ENCODE results near the gene PKP1.
"Not testable (repeated sequence)": the region's sequence is repeated elsewhere in the genome, so short reads cannot be mapped to it uniquely, and the experiment has no call there.

Gene PKP1, protein sequence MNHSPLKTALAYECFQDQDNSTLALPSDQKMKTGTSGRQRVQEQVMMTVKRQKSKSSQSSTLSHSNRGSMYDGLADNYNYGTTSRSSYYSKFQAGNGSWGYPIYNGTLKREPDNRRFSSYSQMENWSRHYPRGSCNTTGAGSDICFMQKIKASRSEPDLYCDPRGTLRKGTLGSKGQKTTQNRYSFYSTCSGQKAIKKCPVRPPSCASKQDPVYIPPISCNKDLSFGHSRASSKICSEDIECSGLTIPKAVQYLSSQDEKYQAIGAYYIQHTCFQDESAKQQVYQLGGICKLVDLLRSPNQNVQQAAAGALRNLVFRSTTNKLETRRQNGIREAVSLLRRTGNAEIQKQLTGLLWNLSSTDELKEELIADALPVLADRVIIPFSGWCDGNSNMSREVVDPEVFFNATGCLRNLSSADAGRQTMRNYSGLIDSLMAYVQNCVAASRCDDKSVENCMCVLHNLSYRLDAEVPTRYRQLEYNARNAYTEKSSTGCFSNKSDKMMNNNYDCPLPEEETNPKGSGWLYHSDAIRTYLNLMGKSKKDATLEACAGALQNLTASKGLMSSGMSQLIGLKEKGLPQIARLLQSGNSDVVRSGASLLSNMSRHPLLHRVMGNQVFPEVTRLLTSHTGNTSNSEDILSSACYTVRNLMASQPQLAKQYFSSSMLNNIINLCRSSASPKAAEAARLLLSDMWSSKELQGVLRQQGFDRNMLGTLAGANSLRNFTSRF

DNA sequence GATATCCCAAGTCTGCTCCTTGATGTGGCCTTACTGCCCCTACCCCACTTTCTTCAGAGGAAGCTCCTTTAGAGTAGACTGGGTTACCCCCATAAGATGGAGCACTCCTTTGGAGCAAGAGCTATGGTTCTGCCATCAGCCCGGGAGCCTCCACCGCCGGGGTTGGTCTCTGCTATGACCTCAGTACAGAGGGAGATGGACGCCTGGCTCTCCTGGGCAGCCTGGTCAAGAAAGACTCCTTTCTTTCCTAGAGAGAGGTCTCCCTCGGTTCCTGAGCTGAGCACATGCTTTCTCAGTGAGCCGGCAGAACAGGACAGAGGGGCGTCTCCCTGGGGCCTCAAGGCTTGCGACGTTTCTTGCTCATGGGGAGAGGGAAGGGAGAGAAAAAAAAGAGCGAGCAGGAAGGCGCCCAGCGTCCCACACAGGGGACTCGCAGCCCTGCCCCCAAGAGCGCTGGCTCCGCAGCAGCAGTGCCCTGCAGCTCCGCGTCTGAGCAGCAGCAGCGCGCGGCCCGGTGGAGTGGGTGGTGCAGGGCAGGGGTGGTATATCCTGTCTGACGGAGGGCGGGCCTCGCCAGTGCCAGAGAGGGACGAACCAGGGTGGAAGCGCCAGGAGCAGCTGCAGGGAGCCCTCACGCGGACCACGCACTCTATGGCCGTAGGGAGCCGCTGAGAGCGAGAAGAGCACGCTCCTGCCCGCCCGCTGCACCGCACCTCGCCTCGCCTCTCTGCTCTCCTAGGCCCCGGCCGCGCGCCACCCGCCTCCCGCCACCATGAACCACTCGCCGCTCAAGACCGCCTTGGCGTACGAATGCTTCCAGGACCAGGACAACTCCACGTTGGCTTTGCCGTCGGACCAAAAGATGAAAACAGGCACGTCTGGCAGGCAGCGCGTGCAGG is at the start of gene PKP1:
Gene PKP1, plus strand, starts transcription at position 576 of the 899 bp plus-strand sequence. Its CDS starts 197 bp downstream, at position 773.
- DNase-seq: peak in 1 of 3 donors; percentile 39

DNA sequence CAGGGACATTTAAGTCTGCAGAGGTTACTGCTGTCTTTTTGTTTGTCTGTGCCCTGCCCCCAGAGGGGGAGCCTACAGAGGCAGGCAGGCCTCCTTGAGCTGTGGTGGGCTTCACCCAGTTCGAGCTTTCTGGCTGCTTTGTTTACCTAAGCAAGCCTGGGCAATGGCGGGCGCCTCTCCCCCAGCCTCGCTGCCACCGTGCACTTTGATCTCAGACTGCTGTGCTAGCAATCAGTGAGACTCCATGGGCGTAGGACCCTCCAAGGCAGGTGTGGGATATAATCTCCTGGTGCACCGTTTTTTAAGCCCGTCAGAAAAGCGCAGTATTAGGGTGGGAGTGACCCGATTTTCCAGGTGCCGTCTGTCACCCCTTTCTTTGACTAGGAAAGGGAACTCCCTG is 43.7 kb upstream of the PKP1 start:
- not testable (repeated sequence) for DNase-seq

DNA sequence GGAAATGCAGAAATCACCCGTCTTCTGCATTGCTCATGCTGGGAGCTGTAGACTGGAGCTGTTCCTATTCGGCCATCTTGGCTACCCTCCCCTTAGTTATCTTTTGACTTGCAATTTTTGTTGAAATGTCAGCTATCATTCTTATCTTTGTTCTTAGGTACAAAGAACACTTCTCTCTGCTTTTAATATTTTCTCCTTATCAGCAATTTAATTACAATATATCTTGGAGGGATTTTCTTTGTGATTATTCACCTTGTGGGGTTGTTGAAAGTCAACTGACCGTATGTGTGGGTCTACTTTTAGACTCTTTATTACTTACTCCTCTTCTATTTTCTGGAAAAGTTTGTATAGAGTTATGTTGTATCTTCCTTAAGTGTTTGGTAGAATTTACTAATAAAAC is 43.1 kb upstream of the PKP1 start:
- no peak for DNase-seq

DNA sequence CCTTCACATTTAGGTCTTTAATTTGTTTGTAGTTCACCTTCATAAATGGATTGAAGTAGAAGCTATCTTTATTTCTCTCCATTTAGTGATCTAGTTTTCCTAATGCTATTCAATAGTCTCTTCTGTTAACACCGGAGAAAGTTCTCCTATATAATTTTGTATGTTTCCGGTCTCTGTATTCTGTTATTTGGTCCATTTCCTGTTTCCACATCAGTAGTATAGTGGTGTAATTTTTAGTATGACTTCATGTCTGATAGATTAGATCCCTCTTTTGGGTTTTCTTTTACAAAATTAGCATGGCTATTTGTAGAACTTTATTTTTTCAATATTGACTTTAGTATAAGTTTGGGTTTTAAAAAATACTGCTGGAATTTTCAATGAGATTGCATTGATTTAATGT is 41.6 kb upstream of the PKP1 start:
- peak in 1 of 3 donors; percentile 44 for DNase-seq

DNA sequence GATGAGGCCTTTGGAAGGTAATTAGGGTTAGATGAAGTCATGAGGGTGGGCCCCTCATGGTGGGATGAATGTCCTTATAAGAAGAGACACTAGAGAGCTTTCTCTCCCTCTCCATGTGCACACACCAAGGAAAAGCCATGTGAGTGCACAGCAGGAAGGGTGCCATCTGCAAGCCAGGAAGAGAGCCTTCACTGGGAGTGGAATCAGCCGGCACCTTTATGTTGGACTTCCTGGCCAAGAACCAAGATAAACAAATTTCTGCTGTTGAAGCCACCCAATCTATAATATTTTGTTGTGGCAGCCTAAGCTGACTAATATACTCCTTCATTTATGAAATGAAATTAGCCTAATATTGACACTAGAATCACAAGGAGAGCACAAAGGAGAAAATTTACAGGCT is 38.2 kb upstream of the PKP1 start:
- DNase-seq: no peak

DNA sequence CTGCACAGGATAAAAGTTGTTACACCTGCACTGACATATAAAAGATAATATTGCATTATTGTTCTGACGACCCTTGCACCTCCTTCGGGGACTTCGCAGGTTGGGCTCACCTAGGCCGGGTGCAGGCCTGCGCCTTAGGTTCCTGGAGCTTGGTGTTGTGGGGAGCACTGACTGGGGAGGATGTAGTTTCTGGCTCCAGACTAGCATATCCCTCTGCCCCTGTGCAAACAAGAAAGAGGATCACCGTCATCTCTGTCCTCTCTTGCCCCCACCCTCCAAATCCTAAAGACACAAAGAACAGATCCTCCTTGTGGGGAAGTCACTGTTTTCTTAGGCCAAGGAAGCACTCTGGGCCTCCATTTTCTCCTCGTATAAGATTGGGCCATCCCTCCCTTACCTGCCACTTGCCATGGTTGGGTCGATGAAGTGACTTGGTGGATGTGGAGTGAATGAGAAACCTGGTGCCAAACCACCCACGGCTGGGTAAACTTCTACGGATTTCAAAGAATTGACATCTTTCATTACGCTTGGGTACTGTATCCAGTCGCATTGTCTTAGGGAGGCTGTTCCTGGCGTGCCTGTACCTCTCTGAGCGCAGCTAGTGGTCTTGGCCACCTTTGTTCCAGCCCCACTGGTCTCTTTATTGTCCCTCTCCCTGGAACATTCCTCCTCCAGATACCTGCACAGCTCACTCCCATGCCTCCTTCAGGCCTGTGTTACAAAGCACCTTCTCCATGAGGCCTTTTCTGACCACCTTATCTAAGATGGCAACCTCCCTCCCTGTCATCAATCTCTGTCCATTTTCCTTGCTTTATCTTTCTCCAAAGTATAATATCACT is 34.4 kb upstream of the PKP1 start:
- DNase-seq: no peak

DNA sequence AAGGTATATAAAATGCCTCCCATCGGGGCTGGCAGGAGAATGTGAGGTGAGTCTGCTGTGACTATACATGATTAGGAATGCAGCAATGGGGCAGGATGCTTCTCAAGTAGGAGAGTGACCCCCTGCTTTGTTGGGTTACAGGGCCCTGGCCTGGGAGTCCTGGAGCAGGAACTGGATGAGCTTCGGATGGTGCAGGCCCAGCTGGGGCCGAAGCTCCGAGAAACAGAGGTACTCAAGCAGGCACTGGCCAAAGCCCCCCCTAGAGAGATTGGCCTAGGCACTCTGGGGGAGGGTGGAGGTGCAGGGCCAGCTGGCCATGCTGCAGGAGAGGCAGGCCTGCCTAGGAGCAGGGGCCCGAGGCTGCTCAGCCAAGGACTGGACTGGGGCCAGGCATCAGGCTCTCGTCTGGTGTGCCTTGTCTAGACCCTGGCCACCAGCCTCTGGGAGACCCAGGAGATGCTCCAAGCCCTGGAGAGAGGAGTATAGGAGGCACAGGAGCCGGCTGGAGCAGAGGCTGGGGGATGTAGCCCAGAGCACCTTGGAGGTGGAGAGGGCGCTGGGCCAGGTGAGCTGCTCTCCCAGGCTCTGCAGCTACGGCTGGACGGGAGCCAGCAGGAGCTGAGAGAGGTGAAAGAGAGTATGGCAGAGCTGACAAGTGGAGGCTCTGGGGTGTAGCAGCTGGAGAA is 32.8 kb upstream of the PKP1 start:
- no peak for DNase-seq

DNA sequence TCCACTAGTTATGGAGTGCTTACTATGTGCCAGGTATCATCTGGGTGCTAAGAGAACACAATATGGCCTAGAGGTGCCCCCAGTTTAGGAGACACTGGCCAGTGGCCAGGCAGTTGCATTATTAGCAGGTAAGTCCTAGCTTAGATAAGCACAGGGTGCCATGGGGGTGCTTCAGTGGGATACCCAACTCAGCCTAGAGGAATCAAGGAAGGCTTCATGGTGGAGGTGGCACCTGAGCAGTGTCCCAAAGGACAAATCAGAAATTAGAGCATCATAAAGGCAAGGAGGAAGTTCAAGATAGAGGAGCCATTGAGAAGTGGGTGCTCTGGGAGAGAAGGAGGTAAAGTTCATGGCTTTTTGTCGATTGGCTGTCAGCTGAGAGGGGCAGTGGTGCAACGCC is 31.9 kb upstream of the PKP1 start:
- DNase-seq: no peak

DNA sequence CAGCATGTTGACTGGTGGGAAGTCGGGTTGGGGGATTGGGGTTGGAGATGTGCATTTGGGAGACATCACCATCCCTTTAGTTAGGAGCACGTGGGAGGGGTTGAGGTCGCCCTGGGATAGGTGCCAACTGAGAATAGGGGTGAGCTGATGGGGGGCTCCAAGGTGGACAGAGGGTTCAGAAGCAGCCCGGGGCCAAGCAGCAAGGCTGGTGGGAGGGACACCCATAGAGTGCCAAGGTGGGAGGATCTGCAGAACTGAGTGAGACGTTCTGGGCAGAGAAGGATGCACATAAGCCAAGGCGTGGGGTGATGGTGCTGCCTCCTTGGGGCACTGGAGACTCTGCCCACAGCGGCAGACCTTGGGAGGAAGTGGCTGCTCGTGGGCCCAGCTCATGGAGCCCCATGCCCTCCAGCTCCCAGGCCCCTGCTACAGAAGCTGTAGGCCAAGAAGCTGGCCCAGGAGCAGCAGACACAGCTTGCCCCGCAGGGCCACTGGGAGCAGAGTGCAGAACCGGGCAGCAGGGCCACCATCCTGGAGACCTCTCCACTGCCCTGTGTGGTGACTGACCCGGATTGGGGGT is 31.4 kb upstream of the PKP1 start:
- no peak for DNase-seq

DNA sequence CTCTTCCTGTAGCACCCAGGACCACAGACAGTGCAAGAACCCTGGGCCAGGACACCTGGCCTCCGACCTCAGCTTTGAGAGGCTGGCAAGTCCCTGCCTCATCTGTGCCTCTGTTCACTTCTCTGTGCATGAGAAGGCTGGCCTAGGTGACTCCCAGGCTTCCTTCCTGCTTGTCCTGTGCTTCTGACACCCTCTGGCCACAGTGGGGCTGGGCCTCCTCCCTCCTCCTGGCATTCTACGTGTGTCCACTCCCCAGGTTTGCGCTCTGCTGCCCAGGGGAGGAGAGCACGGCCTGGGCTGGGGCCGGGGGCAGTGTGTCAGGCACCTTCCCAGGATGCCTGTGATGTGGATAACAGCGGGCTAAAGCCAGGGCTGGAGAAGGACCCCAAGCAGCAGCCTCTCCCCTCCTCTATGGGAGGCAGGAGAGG is 30.3 kb upstream of the PKP1 start:
- DNase-seq: no peak

DNA sequence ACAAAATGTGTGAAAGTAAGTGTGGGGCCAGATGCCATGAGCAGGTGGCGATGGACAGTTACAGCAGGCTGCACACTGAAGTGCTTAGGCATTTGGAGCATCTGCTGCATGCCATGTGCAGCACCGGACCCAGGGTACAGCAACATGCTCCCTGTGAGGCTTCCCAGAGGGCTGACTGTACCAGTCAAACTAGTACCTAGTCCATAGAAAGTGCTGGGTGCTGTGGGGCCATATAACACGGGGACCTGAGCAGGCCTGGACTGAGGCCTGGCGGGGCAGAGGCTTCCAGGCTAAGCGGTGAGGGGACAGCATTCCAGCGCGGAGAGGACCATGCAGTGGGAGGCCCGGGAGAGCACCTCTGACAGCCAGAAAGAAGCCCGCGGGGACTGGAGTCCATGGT is 29.9 kb upstream of the PKP1 start:
- no peak for DNase-seq

DNA sequence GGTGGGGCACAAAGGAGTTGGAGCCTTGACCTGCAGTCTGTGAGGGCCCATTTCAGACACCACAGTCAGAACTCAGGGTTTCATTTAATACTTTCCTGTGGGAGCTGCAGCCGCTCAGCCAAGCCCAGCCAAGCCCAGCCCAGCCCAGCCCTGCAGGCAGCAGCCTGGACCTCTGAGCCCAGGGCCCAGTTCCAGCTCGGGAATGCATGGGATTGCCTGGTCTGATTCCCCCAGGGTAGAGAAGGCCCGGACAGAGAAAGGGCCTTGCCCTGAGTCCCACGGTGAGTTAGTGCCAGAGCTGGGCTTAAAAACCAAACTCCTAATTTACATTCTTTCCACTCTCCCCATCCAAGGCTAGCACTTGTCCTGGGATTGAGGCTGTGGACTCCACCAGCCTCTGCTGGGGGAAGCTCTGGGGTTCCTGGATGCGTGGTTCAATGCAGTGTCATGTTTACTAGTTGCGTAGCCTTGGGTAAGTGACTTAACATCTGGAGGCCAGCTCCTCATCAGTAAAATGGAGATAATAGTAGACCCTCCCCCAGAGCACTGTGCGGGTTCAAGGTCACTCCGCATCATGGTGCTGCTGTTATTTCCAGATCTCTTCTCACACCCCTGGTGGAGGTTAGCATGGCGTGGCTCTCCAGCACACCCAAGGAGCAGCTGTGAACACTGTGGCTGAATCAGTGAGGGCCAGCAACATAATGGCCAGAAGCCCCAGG is 29.2 kb upstream of the PKP1 start:
- DNase-seq: no peak

DNA sequence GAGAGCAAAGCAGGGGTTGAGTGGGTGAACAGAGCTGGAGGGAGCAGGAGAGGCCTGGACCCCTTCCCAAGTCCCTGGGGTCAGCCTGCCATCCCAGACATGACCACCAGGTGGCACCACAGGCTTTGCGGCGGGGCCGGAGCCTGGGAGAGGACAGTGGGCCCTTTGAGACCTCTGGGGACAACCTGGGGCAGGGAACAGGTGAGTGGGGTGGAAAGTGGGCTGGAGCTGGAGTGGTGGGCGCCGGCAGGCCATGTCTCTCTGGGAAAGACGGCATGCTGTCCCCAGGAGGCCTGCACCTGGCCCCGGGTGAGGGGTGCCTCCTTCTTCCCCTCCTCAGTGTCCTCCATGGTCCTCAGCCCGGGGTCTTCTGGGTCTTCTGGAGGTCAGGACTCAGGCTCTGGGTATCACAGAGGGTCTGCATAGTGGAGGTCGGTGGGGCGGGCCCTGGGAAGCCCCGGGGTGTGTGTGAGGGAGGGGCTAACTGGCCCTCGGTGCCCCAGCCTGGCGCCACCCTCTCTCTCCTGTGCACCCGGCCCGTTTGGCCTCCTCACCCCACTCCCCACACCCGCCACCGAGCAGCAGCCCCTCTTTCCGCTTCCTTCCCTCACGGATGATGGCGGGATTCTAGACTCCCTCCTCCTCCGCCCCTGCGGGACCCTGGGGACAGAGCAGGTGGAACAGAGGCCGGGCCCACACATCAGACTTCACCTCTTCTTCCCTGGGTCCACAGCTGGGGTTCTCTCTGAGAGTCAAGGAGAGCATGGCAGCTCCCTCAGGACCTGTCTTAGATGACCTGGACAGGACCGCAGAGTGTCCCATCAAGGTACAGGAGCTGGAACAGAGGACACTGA is 28.5 kb upstream of the PKP1 start:
- DNase-seq: peak; percentile 57 to 72 (median 68)

DNA sequence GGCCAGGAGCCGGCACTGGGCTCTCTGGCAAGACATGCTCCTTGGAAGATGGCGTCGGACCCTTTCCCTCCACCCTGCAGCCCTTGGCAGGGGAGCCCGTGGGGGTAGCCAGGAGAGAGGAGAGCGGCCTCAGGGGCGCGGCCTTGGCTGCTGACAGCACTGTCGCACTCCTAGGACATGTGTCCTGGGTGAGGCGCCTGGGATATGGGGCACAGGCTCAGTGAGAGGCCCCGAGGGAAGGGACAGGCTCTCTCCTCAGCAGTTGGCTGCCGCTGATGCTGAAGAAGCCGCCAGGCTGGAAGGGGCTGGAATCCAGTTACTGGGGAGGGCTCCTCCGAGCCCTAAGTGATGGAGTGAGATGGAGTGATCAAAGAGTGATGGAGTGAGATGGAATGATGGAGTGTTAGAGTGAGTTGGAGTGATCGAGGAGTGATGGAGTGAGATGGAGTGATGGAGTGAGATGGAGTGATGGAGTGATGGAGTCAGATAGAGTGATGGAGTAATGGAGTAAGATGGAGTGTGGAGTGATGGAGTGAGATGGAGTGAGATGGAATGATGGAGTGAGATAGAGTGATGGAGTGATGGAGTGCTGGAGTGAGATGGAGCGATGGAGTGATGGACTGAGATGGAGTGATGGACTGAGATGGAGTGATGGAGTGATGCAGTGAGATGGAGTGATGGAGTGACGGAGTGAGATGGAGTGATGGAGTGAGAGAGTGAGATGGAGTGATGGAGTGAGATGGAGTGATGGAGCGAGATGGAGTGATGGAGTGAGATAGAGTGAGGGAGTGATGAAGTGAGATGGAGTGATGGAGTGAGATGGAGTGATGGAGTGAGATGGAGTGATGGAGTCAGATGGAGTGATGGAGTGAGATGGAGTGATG is 27.6 kb upstream of the PKP1 start:
- DNase-seq: no peak

DNA sequence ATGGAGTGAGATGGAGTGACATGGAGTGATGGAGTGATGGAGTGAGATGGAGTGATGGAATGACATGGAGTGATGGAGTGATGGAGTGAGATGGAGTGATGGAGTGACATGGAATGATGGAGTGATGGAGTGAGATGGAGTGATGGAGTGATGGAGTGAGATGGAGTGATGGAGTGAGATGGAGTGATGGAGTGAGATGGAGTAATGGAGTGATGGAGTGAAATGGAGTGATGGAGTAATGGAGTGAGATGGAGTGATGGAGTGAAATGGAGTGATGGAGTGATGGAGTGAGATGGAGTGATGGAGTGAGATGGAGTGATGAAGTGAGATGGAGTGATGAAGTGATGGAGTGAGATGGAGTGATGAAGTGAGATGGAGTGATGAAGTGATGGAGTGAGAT is 25.2 kb upstream of the PKP1 start:
- not testable (repeated sequence) for DNase-seq

DNA sequence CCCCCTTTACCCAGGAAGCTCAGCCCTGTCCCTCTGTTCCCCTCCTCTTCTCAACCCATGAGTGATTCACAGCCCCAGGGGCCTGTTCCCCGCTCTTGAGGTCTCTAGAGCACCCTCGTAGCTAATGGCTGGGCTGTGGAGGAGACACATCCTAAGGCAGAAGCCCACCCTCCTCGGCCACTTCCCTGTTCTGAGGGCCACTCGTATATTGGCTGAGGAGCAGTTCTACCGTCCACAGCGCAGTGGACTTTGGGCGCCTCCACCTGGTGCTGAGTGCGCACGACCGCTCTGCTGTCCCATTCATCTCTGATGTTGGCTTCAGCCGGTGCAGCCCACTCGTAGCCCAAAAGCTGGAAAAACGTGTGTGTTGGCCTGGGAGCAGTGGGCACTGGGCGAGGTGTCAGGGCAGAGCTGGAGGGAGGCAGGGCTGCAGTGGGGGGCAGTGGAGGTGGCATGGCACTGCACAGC is 24.5 kb upstream of the PKP1 start:
- no peak for DNase-seq

DNA sequence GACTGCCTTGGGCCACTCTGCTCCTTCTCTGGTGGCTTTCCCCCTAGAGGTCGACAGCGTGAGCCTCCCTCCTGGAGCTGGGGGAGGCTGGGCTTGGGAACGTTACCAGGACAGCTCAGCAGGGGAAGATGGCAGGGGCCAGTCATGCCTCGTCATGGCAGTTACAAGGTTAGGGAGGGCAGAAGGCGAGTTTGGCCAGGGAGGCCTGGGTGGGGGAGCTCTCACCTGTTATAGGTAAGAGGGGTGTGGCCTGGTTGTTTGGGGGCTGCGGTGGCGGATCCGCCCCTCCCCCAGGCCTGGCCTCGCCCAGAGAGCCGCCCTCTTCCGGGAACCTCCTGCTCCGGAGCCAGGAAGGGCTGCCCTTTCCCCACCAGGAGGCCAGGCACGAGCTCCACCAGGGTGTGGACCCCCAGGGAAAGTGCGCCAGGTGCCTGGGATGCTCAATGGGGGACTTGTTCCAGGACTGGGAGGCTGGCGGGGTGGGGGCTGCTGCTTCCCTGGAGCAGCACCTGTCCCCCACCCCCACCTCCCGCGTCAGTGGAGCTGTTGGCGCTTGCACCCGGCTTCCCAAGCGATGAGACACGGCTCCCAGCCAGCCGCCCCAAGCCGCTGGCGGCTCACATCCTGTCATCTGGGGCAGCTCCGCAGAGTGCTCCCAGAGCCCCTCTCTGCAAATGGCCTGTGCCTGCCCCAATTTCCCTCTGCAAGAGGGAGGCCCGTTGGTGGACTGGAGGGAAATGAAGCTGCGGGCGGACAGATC is 23.6 kb upstream of the PKP1 start:
- no peak for DNase-seq

DNA sequence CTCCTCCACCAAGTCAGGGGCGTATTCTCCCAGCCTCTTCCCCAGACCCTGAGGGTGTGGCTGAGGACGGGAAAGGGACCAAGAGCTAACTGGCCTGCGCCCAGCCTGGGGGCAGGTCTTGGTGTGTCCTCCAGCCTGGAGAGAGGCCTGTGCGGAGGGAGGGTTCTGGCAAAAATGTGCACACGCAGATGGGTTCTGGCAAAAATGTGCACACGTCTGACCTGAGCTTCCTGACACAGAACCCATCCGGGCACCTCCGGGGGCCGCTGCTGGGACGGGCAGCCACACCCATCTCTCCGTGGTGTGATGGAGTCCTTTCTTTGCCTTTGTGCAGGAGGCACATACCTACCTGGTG is 23.1 kb upstream of the PKP1 start:
- DNase-seq: no peak

All from suppressor macrophage treated with lipopolysaccharide for 1 hour (primary cell).